Common myeloid progenitor, CD34-positive (primary cell): ENCODE data around the gene ADAM23.

Experiments
- CTCF ChIA-PET: fragments of 350-600 bp; sonication (Branson Sonifier 250); formaldehyde crosslinking; loops from one replicate; lab custom pipeline; 2021; ENCODE audit warnings: antibody characterized with exemption; lab: Charles Lee
- POLR2A ChIA-PET: fragments of 350-600 bp; sonication (Branson Sonifier 250); formaldehyde crosslinking; loops from one replicate; lab custom pipeline; 2021; ENCODE audit warnings: antibody characterized with exemption; lab: Charles Lee
- DNase-seq, 3 donors: peaks; one replicate each; pipeline versions ENCODE4 v3.0.0 to v3.0.0-alpha.2; 2013
- H3K27ac ChIP-seq, 2 experiments: 1 replicate in 1 of 2; 2 replicates in 1 of 2; pipeline ENCODE4 v1.7.0; 2013; ENCODE audit warnings: inconsistent platforms in 2 of 2, low read length in 2 of 2, mild to moderate bottlenecking in 2 of 2, low read depth in 1 of 2, moderate library complexity in 1 of 2; ENCODE audit not compliant: severe bottlenecking in 2 of 2, insufficient read depth in 1 of 2, poor library complexity in 1 of 2
- H3K27me3 ChIP-seq, 5 experiments: replicated peaks in 2 of 5; 1 replicate in 3 of 5; 2 replicates in 2 of 5; pipeline versions ENCODE4 v1.6.1 to v1.7.0; 2013; ENCODE audit warnings: low read length in 4 of 5, mild to moderate bottlenecking in 2 of 5, moderate library complexity in 2 of 5, inconsistent platforms in 1 of 5; ENCODE audit not compliant: insufficient read depth in 5 of 5, control insufficient read depth in 4 of 5
- H3K36me3 ChIP-seq, 4 experiments: 1 replicate in 2 of 4; 2 replicates in 2 of 4; pipeline versions ENCODE4 v1.6.1 to v1.7.0; 2013; ENCODE audit warnings: low read length in 3 of 4, control low read depth in 1 of 4, mild to moderate bottlenecking in 1 of 4; ENCODE audit not compliant: control insufficient read depth in 4 of 4, insufficient read depth in 4 of 4
- H3K4me1 ChIP-seq, 4 experiments: 1 replicate in 3 of 4; 2 replicates in 1 of 4; pipeline versions ENCODE4 v1.6.1 to v1.7.1; 2013; ENCODE audit warnings: low read length in 3 of 4, mild to moderate bottlenecking in 3 of 4, control low read depth in 1 of 4, inconsistent platforms in 1 of 4, moderate library complexity in 1 of 4; ENCODE audit not compliant: control insufficient read depth in 4 of 4, insufficient read depth in 4 of 4; ENCODE audit errors: control extremely low read depth in 1 of 4
- H3K4me3 ChIP-seq, 7 experiments: 1 replicate in 4 of 7; 2 replicates in 3 of 7; pipeline versions ENCODE4 v1.5.1 to v1.7.0; 2013; ENCODE audit warnings: mild to moderate bottlenecking in 7 of 7, low read length in 6 of 7, moderate library complexity in 6 of 7, inconsistent platforms in 2 of 7, low read depth in 2 of 7, control low read depth in 1 of 7; ENCODE audit not compliant: insufficient read depth in 4 of 7, control insufficient read depth in 1 of 7; ENCODE audit errors: extremely low read depth in 1 of 7
- H3K9me3 ChIP-seq, 5 experiments: 1 replicate in 4 of 5; 2 replicates in 1 of 5; pipeline versions ENCODE4 v1.6.1 to v1.7.1; 2013; ENCODE audit warnings: low read length in 4 of 5, mild to moderate bottlenecking in 2 of 5, inconsistent platforms in 1 of 5, low read depth in 1 of 5, moderate library complexity in 1 of 5; ENCODE audit not compliant: control insufficient read depth in 4 of 5, insufficient read depth in 2 of 5; ENCODE audit errors: control extremely low read depth in 1 of 5
- WGBS: methylation state at CpG from one replicate; pipeline ENCODE4 v1.1.5; 2013; ENCODE audit not compliant: insufficient coverage; 5-methylcytosine and 5-hydroxymethylcytosine counted together

The ADAM23 gene

DNA sequence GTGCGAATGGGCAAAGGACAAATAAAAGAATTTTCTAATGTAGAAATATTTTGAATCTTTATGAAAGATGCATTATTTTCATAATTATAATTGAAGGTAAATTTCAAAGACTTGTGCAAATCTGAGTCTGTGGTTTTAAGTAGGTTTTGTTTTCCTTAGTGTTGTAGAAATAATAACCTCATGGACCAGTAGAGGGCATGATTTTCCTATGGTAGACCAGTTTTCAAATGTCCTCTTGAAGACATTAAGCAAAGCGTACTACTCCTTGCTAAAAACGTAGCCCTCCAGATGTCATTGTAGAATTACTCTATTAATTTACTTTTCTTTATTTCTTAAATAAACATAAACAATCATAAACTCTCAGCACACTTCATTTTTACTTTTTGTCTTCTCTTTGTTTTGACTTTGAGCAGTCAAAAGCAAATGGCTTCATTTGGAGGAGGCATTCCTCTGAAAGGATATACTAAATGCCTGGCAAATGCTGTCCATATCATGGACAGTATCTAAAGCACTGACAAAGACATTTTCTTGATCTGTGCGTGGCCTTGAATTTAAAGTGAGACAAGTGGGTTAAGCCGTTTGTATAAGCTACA is 113.1 kb downstream of the ADAM23 start:
- peak; percentile 50 to 70 (median 62) for DNase-seq
- Histone ChIP-seq H3K4me1 (peaks cover 0 to 6% (median 0%) of the 10 kb centered on the region in 4 experiments), H3K9me3 (no peaks in the 10 kb centered on the region), H3K4me3 (no peak overlapping the region), H3K36me3 (no peaks in the 10 kb centered on the region), H3K27me3 (peaks cover 0 to 4% (median 0%) of the 10 kb centered on the region in 5 experiments), H3K27ac (no peak overlapping the region)
- no CpG with 5 or more reads among the region's 5 CpGs for WGBS
- ChIA-PET CTCF (interaction anchor here (0.6 to 2.2 kb wide), 4 partner anchors 11 to 389 kb away, joined by 3 to 5 read pairs (median 3); no protein-coding TSS in a partner anchor), POLR2A (no interaction called here)

DNA sequence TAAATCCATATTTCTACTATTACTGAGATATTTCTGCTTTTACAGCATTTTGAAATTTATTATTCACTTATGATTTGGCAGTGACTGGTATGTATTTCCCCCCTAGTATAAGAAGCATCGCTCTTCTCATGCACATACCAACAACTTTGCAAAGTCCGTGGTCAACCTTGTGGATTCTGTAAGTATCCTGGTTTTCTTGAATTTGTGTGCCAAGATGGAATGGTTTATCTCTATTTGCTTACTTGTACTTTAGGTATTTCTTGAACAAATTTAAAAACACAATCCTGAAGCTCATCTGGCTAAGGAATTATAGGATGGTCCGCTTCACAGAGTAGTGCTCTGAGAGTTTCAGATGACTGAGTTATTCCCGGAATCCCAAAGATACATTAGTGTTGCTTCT is 114.0 kb downstream of the ADAM23 start:
- 94% methylated on average over 2 of the region's 4 CpGs for WGBS
- peaks cover 0 to 6% (median 0%) of the 10 kb centered on the region in 4 experiments for H3K4me1 ChIP-seq
- POLR2A ChIA-PET: no interaction called here

DNA sequence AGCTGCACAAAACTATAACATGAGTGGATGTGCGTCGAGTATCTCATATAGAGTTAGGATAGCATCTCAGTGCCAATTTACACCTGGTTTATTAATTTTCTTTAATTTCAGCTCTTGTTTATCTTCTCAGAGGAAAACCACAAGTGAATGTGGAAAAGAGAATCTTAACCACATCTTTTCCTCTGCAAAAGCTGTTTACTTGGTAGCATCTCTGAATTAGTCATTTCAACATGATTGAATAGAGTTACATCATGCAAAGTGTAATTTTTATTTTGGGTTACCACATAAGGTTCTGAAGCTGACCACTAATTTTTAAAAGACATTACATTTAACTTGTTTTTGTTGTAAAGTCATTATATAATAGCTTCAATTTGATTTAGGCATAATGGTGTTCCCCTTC is 115.2 kb downstream of the ADAM23 start:
- H3K9me3 ChIP-seq: no peaks in the 10 kb centered on the region
- H3K4me3 ChIP-seq: no peak overlapping the region
- ChIA-PET POLR2A (no interaction called here), CTCF (interaction anchor here (0.9 to 2.2 kb wide), 10 partner anchors 9 to 167 kb away, joined by 3 to 12 read pairs (median 4); no protein-coding TSS in a partner anchor)
- no peaks in the 10 kb centered on the region for H3K36me3 ChIP-seq
- peaks cover 0 to 6% (median 0%) of the 10 kb centered on the region in 4 experiments for H3K4me1 ChIP-seq
- no peak overlapping the region for H3K27ac ChIP-seq
- H3K27me3 ChIP-seq: peaks cover 0 to 4% (median 0%) of the 10 kb centered on the region in 5 experiments
- peak in 2 of 3 donors; percentile 38 to 45 for DNase-seq
- no CpG with 5 or more reads among the region's 2 CpGs for WGBS

More for the DNA sequence above, 114.0 kb downstream of the ADAM23 start:
- no peak for DNase-seq
- no peaks in the 10 kb centered on the region for H3K36me3 ChIP-seq
- no peak overlapping the region for H3K4me3 ChIP-seq
- peaks cover 0 to 4% (median 0%) of the 10 kb centered on the region in 5 experiments for H3K27me3 ChIP-seq
- no peak overlapping the region for H3K27ac ChIP-seq
- CTCF ChIA-PET: interaction anchor here (0.7 to 1.9 kb wide), 4 partner anchors 13 to 158 kb away, joined by 3 to 6 read pairs (median 3); no protein-coding TSS in a partner anchor
- no peaks in the 10 kb centered on the region for H3K9me3 ChIP-seq

DNA sequence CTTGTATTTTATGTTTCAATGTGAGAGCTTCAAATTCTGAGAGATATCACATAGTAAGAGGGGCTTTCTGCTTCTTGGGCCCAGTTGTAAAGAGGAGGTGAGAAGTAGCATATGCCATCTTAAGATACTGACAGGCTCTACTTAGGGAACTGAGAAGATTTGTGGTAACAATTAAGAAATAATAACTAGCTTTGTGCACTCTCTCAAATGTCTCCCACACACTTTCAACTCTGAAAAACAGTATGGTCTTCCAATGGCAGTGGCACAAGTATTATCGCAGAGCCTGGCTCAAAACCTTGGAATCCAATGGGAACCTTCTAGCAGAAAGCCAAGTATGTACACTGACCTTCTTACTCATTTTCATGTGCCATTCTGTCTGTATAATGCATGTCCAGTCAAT is 118.6 kb downstream of the ADAM23 start:
- 100% methylated on average over 1 of the region's 1 CpG for WGBS
- H3K27me3 ChIP-seq: no peaks in the 10 kb centered on the region
- no peak overlapping the region for H3K4me3 ChIP-seq
- H3K36me3 ChIP-seq: no peaks in the 10 kb centered on the region
- CTCF ChIA-PET: no interaction called here
- no peak overlapping the region for H3K27ac ChIP-seq
- H3K9me3 ChIP-seq: no peaks in the 10 kb centered on the region
- peaks cover 0 to 6% (median 0%) of the 10 kb centered on the region in 4 experiments for H3K4me1 ChIP-seq
- POLR2A ChIA-PET: interaction anchor here (0.6 kb wide), 1 partner anchor 1705 kb away, joined by 3 read pairs; no protein-coding TSS in a partner anchor
- DNase-seq: no peak

DNA sequence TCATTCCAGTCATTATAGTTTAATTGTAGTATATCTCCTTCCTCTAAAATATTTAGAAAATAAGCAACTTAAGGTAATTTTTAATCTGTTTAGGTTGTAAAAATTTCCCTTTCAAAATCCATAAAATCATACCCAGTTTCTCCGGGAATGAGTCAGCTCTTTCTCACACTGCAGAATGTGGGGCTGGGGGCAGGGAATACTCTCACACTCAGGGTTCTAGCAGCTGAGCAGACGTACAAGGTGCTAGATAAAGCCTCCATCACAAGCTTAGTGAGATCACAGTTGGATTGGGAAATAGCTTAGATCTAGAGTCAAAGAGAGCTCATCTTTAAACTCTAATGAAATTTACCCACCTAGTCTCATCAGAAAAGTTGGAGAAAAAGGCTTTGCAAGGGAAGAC is 119.0 kb downstream of the ADAM23 start:
- no CpG with 5 or more reads among the region's 2 CpGs for WGBS
- CTCF ChIA-PET: no interaction called here
- no peak for DNase-seq

DNA sequence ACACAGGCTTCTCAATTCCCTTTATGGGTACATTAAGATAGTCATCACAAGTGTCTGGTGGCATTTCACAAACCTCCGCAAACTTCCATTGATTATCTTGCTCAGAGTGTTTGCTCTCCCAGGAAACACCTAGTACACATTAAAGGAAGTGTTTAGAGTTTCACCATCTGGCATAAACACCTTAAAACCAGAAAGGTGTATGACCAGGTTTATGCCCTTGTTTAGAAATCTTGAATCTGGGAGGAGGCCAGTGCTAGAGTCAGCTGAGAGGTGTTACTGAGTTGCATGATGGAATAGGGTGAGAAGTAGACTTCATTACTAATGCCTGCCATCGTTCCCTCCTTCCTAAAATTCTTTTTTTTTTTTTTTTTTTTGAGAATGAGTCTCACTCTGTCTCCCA is 120.0 kb downstream of the ADAM23 start:
- no peaks in the 10 kb centered on the region for H3K36me3 ChIP-seq
- ChIA-PET POLR2A (no interaction called here), CTCF (no interaction called here)
- peaks cover 0 to 3% (median 0%) of the 10 kb centered on the region in 4 experiments for H3K4me1 ChIP-seq
- WGBS: no CpG with 5 or more reads among the region's 2 CpGs
- no peaks in the 10 kb centered on the region for H3K9me3 ChIP-seq
- DNase-seq: no peak
- H3K27me3 ChIP-seq: no peaks in the 10 kb centered on the region
- H3K27ac ChIP-seq: no peak overlapping the region
- H3K4me3 ChIP-seq: no peak overlapping the region

More for the DNA sequence above, 119.0 kb downstream of the ADAM23 start:
- no peaks in the 10 kb centered on the region for H3K36me3 ChIP-seq
- peaks cover 0 to 6% (median 0%) of the 10 kb centered on the region in 4 experiments for H3K4me1 ChIP-seq
- H3K4me3 ChIP-seq: no peak overlapping the region
- no peaks in the 10 kb centered on the region for H3K27me3 ChIP-seq
- H3K27ac ChIP-seq: no peak overlapping the region
- H3K9me3 ChIP-seq: no peaks in the 10 kb centered on the region
- POLR2A ChIA-PET: no interaction called here

DNA sequence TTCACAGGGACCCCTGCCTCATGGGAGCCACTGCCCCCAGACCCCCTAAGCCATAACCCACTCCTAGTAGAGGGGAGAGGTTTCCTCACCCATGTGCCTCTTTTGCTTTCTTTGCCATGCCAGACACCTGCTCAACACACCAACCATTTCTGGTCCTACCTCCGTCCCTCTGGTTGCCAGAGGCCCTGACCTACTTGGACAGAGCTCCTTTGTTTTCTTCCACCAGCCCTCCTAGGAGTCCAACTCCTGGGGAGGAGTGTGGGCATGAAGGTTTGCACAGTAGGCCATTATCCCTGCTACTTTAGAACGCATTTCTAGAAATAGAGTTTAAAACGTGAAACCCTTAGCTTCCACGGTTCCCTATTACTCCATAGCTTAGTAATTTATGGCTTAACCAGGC is 122.3 kb downstream of the ADAM23 start:
- Histone ChIP-seq H3K27me3 (no peaks in the 10 kb centered on the region), H3K27ac (no peak overlapping the region), H3K4me1 (no peaks in the 10 kb centered on the region), H3K9me3 (no peaks in the 10 kb centered on the region), H3K4me3 (no peak overlapping the region), H3K36me3 (no peaks in the 10 kb centered on the region)
- CTCF ChIA-PET: interaction anchor here (0.6 kb wide), 1 partner anchor 65 kb away, joined by 3 read pairs; no protein-coding TSS in a partner anchor
- no peak for DNase-seq
- 100% methylated on average over 1 of the region's 4 CpGs for WGBS
- POLR2A ChIA-PET: no interaction called here
